GM23248 (cell line): ENCODE results near the gene DVL3. TPM values are rescaled to one million over a fixed set of nuclear protein-coding genes. Genes with fewer than 3 reads are reported as not detected.

Source experiments
- DNase-seq: peaks from one replicate; pipeline ENCODE4 v3.0.0-alpha.2; 2015
- H2AFZ ChIP-seq: fragments of 200-600 bp; sonication (generic); 2 replicates; pipeline ENCODE4 v1.6.1; 2016; ENCODE audit warnings: antibody characterized with exemption
- H3F3A ChIP-seq: fragments of 200-600 bp; sonication (generic); 2 replicates; pipeline ENCODE4 v1.6.1; 2016; ENCODE audit warnings: mild to moderate bottlenecking, antibody characterized with exemption, mixed run types; ENCODE audit not compliant: insufficient read depth
- H3K27ac ChIP-seq: fragments of 200-600 bp; sonication (generic); 2 replicates; pipeline ENCODE4 v1.5.1; 2016; ENCODE audit warnings: mild to moderate bottlenecking
- H3K27me3 ChIP-seq: fragments of 200-600 bp; sonication (generic); replicated peaks from 2 replicates; pipeline ENCODE4 v1.6.1; 2016; ENCODE audit warnings: mild to moderate bottlenecking; ENCODE audit not compliant: insufficient read depth
- H3K36me3 ChIP-seq: fragments of 200-600 bp; sonication (generic); 2 replicates; pipeline ENCODE4 v1.6.1; 2016; ENCODE audit warnings: low read depth, mild to moderate bottlenecking
- H3K4me1 ChIP-seq: fragments of 200-600 bp; sonication (generic); 2 replicates; pipeline ENCODE4 v1.6.1; 2016; ENCODE audit warnings: mild to moderate bottlenecking; ENCODE audit not compliant: insufficient read depth
- H3K4me2 ChIP-seq: fragments of 200-600 bp; sonication (generic); one replicate; pipeline ENCODE4 v1.6.1; 2016; ENCODE audit warnings: mild to moderate bottlenecking; ENCODE audit not compliant: unreplicated experiment
- H3K4me3 ChIP-seq: fragments of 200-600 bp; sonication (generic); 2 replicates; pipeline ENCODE4 v1.5.1; 2016; ENCODE audit warnings: mild to moderate bottlenecking
- H3K79me2 ChIP-seq: fragments of 200-600 bp; sonication (generic); 2 replicates; pipeline ENCODE4 v1.6.1; 2016; ENCODE audit warnings: mild to moderate bottlenecking; ENCODE audit not compliant: insufficient read depth
- H3K9ac ChIP-seq: fragments of 200-600 bp; sonication (generic); 2 replicates; pipeline ENCODE4 v1.6.1; 2016; ENCODE audit warnings: mild to moderate bottlenecking
- H3K9me2 ChIP-seq: fragments of 200-600 bp; sonication (generic); 2 replicates; pipeline ENCODE4 v1.6.1; 2016; ENCODE audit warnings: mixed run types, mild to moderate bottlenecking, moderate library complexity; ENCODE audit not compliant: insufficient read depth
- H3K9me3 ChIP-seq: fragments of 200-600 bp; sonication (generic); one replicate; pipeline ENCODE4 v1.6.1; 2017; ENCODE audit warnings: low read depth
- H4K20me1 ChIP-seq: fragments of 200-600 bp; sonication (generic); 2 replicates; pipeline ENCODE4 v1.6.0; 2016; ENCODE audit not compliant: insufficient read depth
- EZH2 ChIP-seq: fragments of 200-600 bp; sonication (generic); IDR thresholded peaks from 2 replicates; pipeline ENCODE4 v1.6.1; 2018; ENCODE audit warnings: antibody characterized with exemption, mild to moderate bottlenecking; ENCODE audit not compliant: insufficient read depth, poor library complexity, severe bottlenecking
- EZH2phosphoT487 ChIP-seq: fragments of 200-600 bp; sonication (generic); IDR thresholded peaks from 2 replicates; pipeline ENCODE4 v1.6.1; 2018; ENCODE audit warnings: antibody characterized with exemption, moderate library complexity, mild to moderate bottlenecking, low read depth; ENCODE audit not compliant: insufficient read depth
- WGBS, 2 experiments: methylation state at CpG; one replicate each; pipeline ENCODE4 v1.1.6; 2015 to 2017; ENCODE audit warnings: low lambda C conversion rate in 2 of 2, low coverage in 1 of 2; ENCODE audit errors: missing lambda C conversion rate in 2 of 2; 5-methylcytosine and 5-hydroxymethylcytosine counted together
- in situ Hi-C: fragments of 300-500 bp; cut with MboI; formaldehyde crosslinking; loops from 2 replicates; pipeline ENCODE4 v1.15.0; 2020
- polyA plus RNA-seq: library from polyadenylated mRNA; unstranded; fragments of >200 nt; fragmentation: Nextera tagmentation; extraction: Ambion mirVana; gene quantifications from 2 replicates; pipeline ENCODE4 v1.2.1, GENCODE V29; 2016
- total RNA-seq: library from RNA; depleted of rRNA; stranded (reverse); fragments of >200 nt; shearing (Covaris generic); gene quantifications from 2 replicates; pipeline ENCODE4 v1.2.3, GENCODE V29; 2014

Gene DVL3
- total and polyA plus RNA-seq, 2 experiments from 2014 or later: 31.1 to 66.9 TPM

DNA sequence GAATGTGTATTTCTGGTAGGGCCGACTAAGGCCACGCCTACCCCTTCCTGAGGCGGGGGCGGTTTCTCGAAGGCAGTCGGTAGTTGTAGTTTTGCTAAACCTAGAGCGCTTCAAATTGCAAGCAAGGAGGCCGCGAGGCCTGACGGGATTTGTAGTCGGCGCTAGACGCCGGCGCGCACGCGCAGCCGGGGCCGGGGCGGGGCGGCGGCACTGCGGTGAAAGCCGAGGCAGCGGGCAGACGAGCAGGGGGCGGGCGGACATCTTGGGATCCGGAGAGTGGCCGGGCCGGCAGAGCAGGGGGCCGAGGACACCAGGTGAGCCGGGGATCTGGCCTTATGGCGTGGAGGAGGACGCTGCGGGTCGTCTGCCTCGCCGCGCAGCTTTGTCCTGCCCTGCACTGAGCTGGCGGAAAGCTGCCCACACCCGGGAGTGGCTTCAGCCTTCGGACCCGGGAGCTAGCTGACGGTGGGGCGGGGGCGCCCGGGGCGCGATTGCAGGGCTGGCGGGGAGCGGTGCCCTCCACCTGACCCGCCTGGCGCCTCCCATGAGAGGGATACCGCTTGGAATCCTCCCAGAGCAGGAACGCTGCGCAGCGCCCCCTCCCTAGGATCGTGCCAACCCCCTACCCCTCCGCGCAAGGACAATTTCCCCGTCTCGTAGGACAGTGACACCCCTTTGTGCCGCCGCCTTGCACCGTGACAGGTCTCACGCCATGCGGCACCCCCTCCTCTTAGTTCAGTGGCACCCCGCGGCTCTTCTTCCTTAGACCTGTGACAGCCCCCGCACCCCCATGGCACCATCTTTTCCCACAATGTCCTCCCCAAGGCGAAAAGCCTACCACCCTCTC is 19.7 kb downstream of the DVL3 start, which contains the start of gene AP2M1:
TSS of gene AP2M1 (plus strand) at position 210 of the 847 bp plus-strand sequence. CDS start 2,139 bp downstream, outside the sequence.
- Histone ChIP-seq H3K4me1 (peaks cover 61% of the 10 kb centered on the region), H3K4me2 (peak within 1 kb of the TSS; percentile 100), H3K79me2 (peaks cover 78% of the 10 kb centered on the region), H3K9me2 (no peaks in the 10 kb centered on the region), H3K4me3 (peak within 1 kb of the TSS; percentile 96), H2AFZ (0 out of 2 replicates have a peak within 1 kb of the TSS, but pooled peaks have one; percentile 56), H3F3A (peaks cover 71% of the 10 kb centered on the region), H3K9me3 (no peaks in the 10 kb centered on the region), H4K20me1 (no peaks in the 10 kb centered on the region), H3K36me3 (peaks cover 26% of the 10 kb centered on the region), H3K9ac (peak within 1 kb of the TSS; percentile 98), H3K27ac (peak within 1 kb of the TSS; percentile 95), H3K27me3 (no peaks in the 10 kb centered on the region)
- 0 to 3% methylated on average over 47 to 65 of the region's 73 CpGs for WGBS, 2 experiments
- in situ Hi-C loops: no loop called here
- peak; percentile 100 for DNase-seq
- TF ChIP-seq EZH2 (no peak), EZH2phosphoT487 (no peak)

DNA sequence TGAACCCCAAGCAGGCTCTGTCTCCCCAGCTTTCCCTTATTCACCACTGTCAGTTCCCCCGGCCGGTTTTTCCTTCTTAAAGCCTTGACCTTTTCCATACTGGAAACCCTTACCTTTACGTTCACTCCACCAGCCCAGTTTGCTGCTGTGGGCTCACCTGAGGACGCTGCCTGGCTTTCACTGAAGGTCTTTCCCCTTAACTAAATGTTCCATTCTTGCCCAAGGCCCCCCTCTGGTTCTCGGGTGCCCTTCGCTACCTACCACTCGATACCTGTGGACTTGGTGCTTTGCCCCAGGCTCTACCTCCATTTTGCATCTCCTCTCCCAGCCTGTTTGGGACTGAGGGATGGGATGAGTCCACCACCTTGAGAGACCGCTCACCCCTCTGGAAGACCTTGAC is 20.3 kb downstream of the DVL3 start:
- peaks cover 30% of the 10 kb centered on the region for H3K36me3 ChIP-seq
- H3K9me2 ChIP-seq: no peaks in the 10 kb centered on the region
- peak; percentile 18 for DNase-seq
- peak overlapping the region; percentile 100 for H3K4me2 ChIP-seq
- H3K79me2 ChIP-seq: peaks cover 79% of the 10 kb centered on the region
- H2AFZ ChIP-seq: no peak overlapping the region
- H4K20me1 ChIP-seq: no peaks in the 10 kb centered on the region
- TF ChIP-seq EZH2 (no peak), EZH2phosphoT487 (no peak)
- peak overlapping the region; percentile 98 for H3K9ac ChIP-seq
- peak overlapping the region; percentile 95 for H3K27ac ChIP-seq
- peak overlapping the region; percentile 96 for H3K4me3 ChIP-seq
- in situ Hi-C loops: no loop called here
- H3F3A ChIP-seq: peaks cover 77% of the 10 kb centered on the region
- 13 to 14% methylated on average over 8 of the region's 8 CpGs for WGBS, 2 experiments
- H3K9me3 ChIP-seq: no peaks in the 10 kb centered on the region
- H3K4me1 ChIP-seq: peaks cover 64% of the 10 kb centered on the region
- H3K27me3 ChIP-seq: no peaks in the 10 kb centered on the region

DNA sequence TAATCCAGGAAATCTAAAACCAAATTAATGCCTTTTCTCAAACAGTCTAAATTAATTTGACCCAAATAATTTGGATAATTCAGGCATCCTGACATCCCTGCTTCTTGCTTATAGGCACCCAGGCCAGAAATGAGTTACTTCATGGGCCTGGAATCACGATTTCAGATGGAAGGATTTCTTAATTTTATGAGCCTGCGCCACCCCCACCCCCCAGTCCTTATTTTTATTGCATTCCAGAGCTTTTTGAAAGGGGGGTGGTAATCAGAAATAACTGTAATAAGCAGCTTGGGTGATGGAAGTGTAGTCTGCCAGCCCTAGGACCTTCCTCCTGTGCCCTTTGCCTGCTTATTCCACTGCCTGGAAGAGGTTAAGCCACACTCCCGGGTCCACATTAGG is 20.8 kb downstream of the DVL3 start:
- no peaks in the 10 kb centered on the region for H3K9me3 ChIP-seq
- peak overlapping the region; percentile 100 for H3K4me2 ChIP-seq
- peak overlapping the region; percentile 98 for H3K9ac ChIP-seq
- peaks cover 64% of the 10 kb centered on the region for H3K4me1 ChIP-seq
- DNase-seq: peak; percentile 59
- H4K20me1 ChIP-seq: no peaks in the 10 kb centered on the region
- peaks cover 79% of the 10 kb centered on the region for H3K79me2 ChIP-seq
- H2AFZ ChIP-seq: no peak overlapping the region
- no peaks in the 10 kb centered on the region for H3K9me2 ChIP-seq
- H3K27ac ChIP-seq: peak overlapping the region; percentile 95
- in situ Hi-C loops: no loop called here
- no peaks in the 10 kb centered on the region for H3K27me3 ChIP-seq
- no peak for TF ChIP-seq EZH2
- TF ChIP-seq EZH2phosphoT487: no peak
- H3K4me3 ChIP-seq: peak overlapping the region; percentile 96
- peaks cover 79% of the 10 kb centered on the region for H3F3A ChIP-seq
- H3K36me3 ChIP-seq: peaks cover 34% of the 10 kb centered on the region
- 0 to 3% methylated on average over 3 of the region's 3 CpGs for WGBS, 2 experiments

DNA sequence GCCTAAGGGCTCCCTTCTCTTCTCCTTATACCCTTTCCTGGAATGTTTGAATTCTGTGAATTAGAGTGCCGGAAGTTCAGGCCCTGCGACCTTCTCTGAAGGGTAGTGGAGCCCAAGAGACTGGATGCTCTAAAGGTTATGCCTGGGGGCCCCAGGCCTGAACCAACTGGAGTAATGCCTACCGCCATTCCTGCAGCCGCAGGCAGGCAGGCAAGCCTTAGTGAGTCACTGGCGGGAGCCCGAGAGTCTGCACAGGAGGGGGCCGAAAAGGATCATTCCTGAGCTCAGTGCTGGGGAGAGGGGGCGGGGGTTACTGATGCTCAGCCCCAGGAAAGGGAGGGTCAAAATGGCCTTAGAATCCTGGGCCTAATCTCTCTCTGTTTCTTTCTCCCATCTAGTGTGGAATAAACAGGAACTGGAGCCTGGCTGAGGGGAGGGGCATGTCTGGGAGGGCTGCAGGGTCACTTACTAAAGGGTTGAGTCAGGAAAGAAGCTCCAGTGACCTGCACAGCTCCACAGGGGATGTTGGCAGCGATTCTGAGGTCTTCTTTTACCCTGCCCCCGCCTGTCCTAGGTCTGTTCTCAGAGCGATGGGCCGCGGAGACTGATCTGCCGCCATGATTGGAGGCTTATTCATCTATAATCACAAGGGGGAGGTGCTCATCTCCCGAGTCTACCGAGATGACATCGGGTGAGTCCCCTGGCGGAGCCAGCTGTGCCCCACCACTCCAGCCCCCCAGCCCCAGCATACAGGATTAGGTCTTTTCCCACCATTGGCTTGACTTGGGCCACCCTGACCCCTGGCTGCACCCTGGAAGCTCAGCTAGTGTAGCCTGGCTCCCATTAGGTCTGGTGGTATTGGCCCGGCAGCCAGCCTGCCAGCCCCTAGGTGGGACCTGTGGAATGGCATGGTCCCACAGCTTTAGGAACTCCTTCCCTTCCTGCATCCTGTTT is 21.5 kb downstream of the DVL3 start:
- WGBS, 2 experiments: 12 to 14% methylated on average over 19 of the region's 19 CpGs
- H3K27ac ChIP-seq: peak overlapping the region; percentile 95
- H3K4me1 ChIP-seq: peaks cover 58% of the 10 kb centered on the region
- peaks cover 79% of the 10 kb centered on the region for H3K79me2 ChIP-seq
- H3K4me2 ChIP-seq: peak overlapping the region; percentile 100
- H2AFZ ChIP-seq: no peak overlapping the region
- H3F3A ChIP-seq: peaks cover 80% of the 10 kb centered on the region
- no peaks in the 10 kb centered on the region for H3K9me3 ChIP-seq
- peaks cover 41% of the 10 kb centered on the region for H3K36me3 ChIP-seq
- in situ Hi-C loops: no loop called here
- DNase-seq: peak; percentile 99
- TF ChIP-seq EZH2: no peak
- no peak for TF ChIP-seq EZH2phosphoT487
- H3K9ac ChIP-seq: peak overlapping the region; percentile 98
- no peaks in the 10 kb centered on the region for H3K27me3 ChIP-seq
- H3K9me2 ChIP-seq: no peaks in the 10 kb centered on the region
- H3K4me3 ChIP-seq: peak overlapping the region; percentile 96
- no peaks in the 10 kb centered on the region for H4K20me1 ChIP-seq
